ENCODE data around the gene HLA-DQB1.
"Not testable (repeated sequence)": the region's sequence is repeated elsewhere in the genome, so short reads cannot be mapped to it uniquely, and the experiment has no call there.

HLA-DQB1 gene

GRCh38 chr6:32679492-32679891, 13.0 kb upstream of the HLA-DQB1 start:
- Histone ChIP-seq H2AFZ (ENCODE audit: low read depth, low read length) (no peak overlapping the region), H3K9me3 (ENCODE audit: control insufficient read depth, low read length) (peaks cover 4% of the 10 kb centered on the region), H4K8ac (ENCODE audit: low read length) (no peak overlapping the region), H3K4me1 (ENCODE audit: control insufficient read depth, insufficient read depth, low read depth, low read length) (no peaks in the 10 kb centered on the region), H2BK12ac (ENCODE audit: low read length in 2 of 2) (no peak overlapping the region), H2BK5ac (ENCODE audit: low read depth, low read length, poor library complexity, severe bottlenecking) (no peak overlapping the region), H2BK15ac (ENCODE audit: low read depth, poor library complexity, severe bottlenecking) (no peak overlapping the region), H3K23ac (ENCODE audit: low read length in 2 of 2) (no peak overlapping the region), H3K36me3 (ENCODE audit: control insufficient read depth in 1 of 2, insufficient read depth in 2 of 2, low read depth in 1 of 2, low read length in 2 of 2) (no peaks in the 10 kb centered on the region), H2AK5ac (ENCODE audit: low read length, severe bottlenecking) (no peak overlapping the region), H2BK120ac (ENCODE audit: low read depth, low read length) (no peak overlapping the region), H3K4ac (ENCODE audit: low read depth in 1 of 2, low read length in 2 of 2) (no peak overlapping the region), H3K27ac (ENCODE audit: low read length, poor library complexity, severe bottlenecking) (no peak overlapping the region), H3K9ac (ENCODE audit: low read length) (no peak overlapping the region), H3K18ac (ENCODE audit: low read depth in 1 of 2, low read length in 2 of 2) (no peak overlapping the region), H3K4me2 (ENCODE audit: low read length, poor library complexity, severe bottlenecking) (no peak overlapping the region), H3K27me3 (ENCODE audit: control insufficient read depth in 1 of 2, insufficient read depth in 1 of 2, low read length in 2 of 2) (peaks cover 6 to 17% of the 10 kb centered on the region in 2 experiments), H3K4me3 (ENCODE audit: insufficient read depth in 1 of 2, low read depth in 1 of 2, low read length in 2 of 2) (no peak overlapping the region), H4K91ac (ENCODE audit: low read length) (no peak overlapping the region), H3K79me1 (replicated peaks; ENCODE audit: low read length, poor library complexity, severe bottlenecking) (no peaks in the 10 kb centered on the region), H3K14ac (ENCODE audit: low read length in 2 of 2) (no peak overlapping the region)
- DNase-seq: no peak
- 85% methylated on average over 4 of the region's 4 CpGs for WGBS

GRCh38 chr6:32674123-32674522, 7.7 kb upstream of the HLA-DQB1 start:
- not testable (repeated sequence) for H2BK12ac ChIP-seq (ENCODE audit: low read length in 2 of 2); H3K14ac ChIP-seq (ENCODE audit: low read length in 2 of 2); H2AK5ac ChIP-seq (ENCODE audit: low read length, severe bottlenecking); H3K18ac ChIP-seq (ENCODE audit: low read depth in 1 of 2, low read length in 2 of 2); H3K4me1 ChIP-seq (ENCODE audit: control insufficient read depth, insufficient read depth, low read depth, low read length); H4K91ac ChIP-seq (ENCODE audit: low read length); H2BK15ac ChIP-seq (ENCODE audit: low read depth, poor library complexity, severe bottlenecking); H3K79me1 ChIP-seq (replicated peaks; ENCODE audit: low read length, poor library complexity, severe bottlenecking); H3K4ac ChIP-seq (ENCODE audit: low read depth in 1 of 2, low read length in 2 of 2); H2BK5ac ChIP-seq (ENCODE audit: low read depth, low read length, poor library complexity, severe bottlenecking); DNase-seq; H3K4me3 ChIP-seq (ENCODE audit: insufficient read depth in 1 of 2, low read depth in 1 of 2, low read length in 2 of 2); H3K23ac ChIP-seq (ENCODE audit: low read length in 2 of 2); H3K4me2 ChIP-seq (ENCODE audit: low read length, poor library complexity, severe bottlenecking); H3K9me3 ChIP-seq (ENCODE audit: control insufficient read depth, low read length); H3K9ac ChIP-seq (ENCODE audit: low read length); H2AFZ ChIP-seq (ENCODE audit: low read depth, low read length); H3K27ac ChIP-seq (ENCODE audit: low read length, poor library complexity, severe bottlenecking); H2BK120ac ChIP-seq (ENCODE audit: low read depth, low read length); H3K36me3 ChIP-seq (ENCODE audit: control insufficient read depth in 1 of 2, insufficient read depth in 2 of 2, low read depth in 1 of 2, low read length in 2 of 2); H4K8ac ChIP-seq (ENCODE audit: low read length)
- 89% methylated on average over 5 of the region's 7 CpGs for WGBS
- H3K27me3 ChIP-seq (ENCODE audit: control insufficient read depth in 1 of 2, insufficient read depth in 1 of 2, low read length in 2 of 2): peaks cover 0 to 11% of the 10 kb centered on the region in 2 experiments

DNA sequence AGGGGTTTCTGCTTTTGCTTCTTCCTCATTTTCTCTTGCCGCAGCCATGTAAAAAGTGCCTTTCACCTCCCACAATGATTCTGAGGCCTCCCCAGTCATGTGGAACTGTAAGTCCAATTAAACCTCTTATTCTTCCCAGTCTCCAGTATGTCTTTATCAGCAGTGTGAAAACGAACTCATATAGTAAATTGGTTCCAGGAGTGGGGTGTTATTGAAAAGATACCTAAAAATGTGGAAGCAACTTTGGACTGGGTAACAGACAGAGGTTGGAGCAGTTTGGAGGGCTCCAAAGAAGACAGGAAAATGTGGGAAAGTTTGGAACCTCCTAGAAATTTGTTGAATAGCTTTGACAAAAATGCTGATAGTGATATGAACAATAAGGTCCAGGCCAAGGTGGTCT, 5.5 kb upstream of the HLA-DQB1 start:
- not testable (repeated sequence) for H3K4ac ChIP-seq (ENCODE audit: low read depth in 1 of 2, low read length in 2 of 2); H2BK12ac ChIP-seq (ENCODE audit: low read length in 2 of 2); H3K4me1 ChIP-seq (ENCODE audit: control insufficient read depth, insufficient read depth, low read depth, low read length); H3K14ac ChIP-seq (ENCODE audit: low read length in 2 of 2); H2AK5ac ChIP-seq (ENCODE audit: low read length, severe bottlenecking); H3K4me3 ChIP-seq (ENCODE audit: insufficient read depth in 1 of 2, low read depth in 1 of 2, low read length in 2 of 2); H3K79me1 ChIP-seq (replicated peaks; ENCODE audit: low read length, poor library complexity, severe bottlenecking); H3K18ac ChIP-seq (ENCODE audit: low read depth in 1 of 2, low read length in 2 of 2); H4K8ac ChIP-seq (ENCODE audit: low read length); H3K23ac ChIP-seq (ENCODE audit: low read length in 2 of 2); H3K9ac ChIP-seq (ENCODE audit: low read length); H3K27ac ChIP-seq (ENCODE audit: low read length, poor library complexity, severe bottlenecking); H3K9me3 ChIP-seq (ENCODE audit: control insufficient read depth, low read length); DNase-seq; H2BK120ac ChIP-seq (ENCODE audit: low read depth, low read length); H4K91ac ChIP-seq (ENCODE audit: low read length); H3K4me2 ChIP-seq (ENCODE audit: low read length, poor library complexity, severe bottlenecking); H3K36me3 ChIP-seq (ENCODE audit: control insufficient read depth in 1 of 2, insufficient read depth in 2 of 2, low read depth in 1 of 2, low read length in 2 of 2); H2BK15ac ChIP-seq (ENCODE audit: low read depth, poor library complexity, severe bottlenecking); H2BK5ac ChIP-seq (ENCODE audit: low read depth, low read length, poor library complexity, severe bottlenecking); H2AFZ ChIP-seq (ENCODE audit: low read depth, low read length)
- H3K27me3 ChIP-seq (ENCODE audit: control insufficient read depth in 1 of 2, insufficient read depth in 1 of 2, low read length in 2 of 2): peaks cover 0 to 28% of the 10 kb centered on the region in 2 experiments
- WGBS: 58% methylated on average over 2 of the region's 2 CpGs

DNA sequence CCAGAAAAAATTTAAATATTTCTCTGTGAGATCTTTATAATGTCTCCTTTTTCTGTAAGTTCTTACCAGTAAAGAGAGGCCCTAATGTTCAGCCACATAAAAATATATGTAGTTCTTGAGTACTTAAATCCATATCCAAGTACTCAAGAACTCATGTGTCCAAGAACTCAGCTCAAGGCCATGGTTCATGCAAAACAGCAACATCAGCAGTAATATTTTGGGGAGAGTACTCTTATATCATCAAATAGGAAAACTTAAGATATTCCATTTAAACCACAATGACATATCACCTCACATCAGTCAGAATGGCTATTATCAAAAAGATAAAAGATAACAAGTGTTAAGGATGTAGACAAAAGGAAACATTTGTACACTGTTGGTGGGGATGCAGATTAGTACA, 3.4 kb upstream of the HLA-DQB1 start:
- no peak overlapping the region for H4K8ac ChIP-seq (ENCODE audit: low read length)

More for the DNA sequence above, 3.4 kb upstream of the HLA-DQB1 start:
- no peak overlapping the region for H3K4ac ChIP-seq (ENCODE audit: low read depth in 1 of 2, low read length in 2 of 2)
- no peaks in the 10 kb centered on the region for H3K9me3 ChIP-seq (ENCODE audit: control insufficient read depth, low read length)
- H3K36me3 ChIP-seq (ENCODE audit: control insufficient read depth in 1 of 2, insufficient read depth in 2 of 2, low read depth in 1 of 2, low read length in 2 of 2): no peaks in the 10 kb centered on the region
- H3K4me3 ChIP-seq (ENCODE audit: insufficient read depth in 1 of 2, low read depth in 1 of 2, low read length in 2 of 2): no peak overlapping the region
- H2BK12ac ChIP-seq (ENCODE audit: low read length in 2 of 2): no peak overlapping the region
- H2AFZ ChIP-seq (ENCODE audit: low read depth, low read length): no peak overlapping the region
- H3K79me1 ChIP-seq (replicated peaks; ENCODE audit: low read length, poor library complexity, severe bottlenecking): no peaks in the 10 kb centered on the region
- no peak for DNase-seq
- H2BK120ac ChIP-seq (ENCODE audit: low read depth, low read length): no peak overlapping the region
- no peaks in the 10 kb centered on the region for H3K4me1 ChIP-seq (ENCODE audit: control insufficient read depth, insufficient read depth, low read depth, low read length)
- H3K18ac ChIP-seq (ENCODE audit: low read depth in 1 of 2, low read length in 2 of 2): no peak overlapping the region
- no peak overlapping the region for H3K4me2 ChIP-seq (ENCODE audit: low read length, poor library complexity, severe bottlenecking)
- no peak overlapping the region for H4K91ac ChIP-seq (ENCODE audit: low read length)
- H2BK15ac ChIP-seq (ENCODE audit: low read depth, poor library complexity, severe bottlenecking): no peak overlapping the region
- H2BK5ac ChIP-seq (ENCODE audit: low read depth, low read length, poor library complexity, severe bottlenecking): no peak overlapping the region
- H3K27me3 ChIP-seq (ENCODE audit: control insufficient read depth in 1 of 2, insufficient read depth in 1 of 2, low read length in 2 of 2): peaks cover 0 to 44% of the 10 kb centered on the region in 2 experiments
- H2AK5ac ChIP-seq (ENCODE audit: low read length, severe bottlenecking): no peak overlapping the region
- H3K23ac ChIP-seq (ENCODE audit: low read length in 2 of 2): no peak overlapping the region
- no peak overlapping the region for H3K27ac ChIP-seq (ENCODE audit: low read length, poor library complexity, severe bottlenecking)
- no peak overlapping the region for H3K9ac ChIP-seq (ENCODE audit: low read length)
- no peak overlapping the region for H3K14ac ChIP-seq (ENCODE audit: low read length in 2 of 2)
